HCT116 (cell line): ENCODE measurements around the gene KIAA1671. TPM values are rescaled to one million over a fixed set of nuclear protein-coding genes. Genes with fewer than 3 reads are reported as not detected.

Experiments
- ATAC-seq: fragments of 200-7000 bp; cut with Tn5 transposase; 2 replicates; pipeline ENCODE4 v1.9.1; 2020; ENCODE audit warnings: mild to moderate bottlenecking, moderate library complexity
- BruUV-seq: library from RNA; stranded (reverse); fragments of 400-500 nt; replicated peaks from 2 replicates; lab custom pipeline; 2021; lab: Mats Ljungman, UMichigan
- CTCF ChIA-PET: fragments of 300-600 bp; sonication (Branson Sonifier 250); formaldehyde crosslinking; loops from one replicate; lab custom pipeline; 2021; ENCODE audit warnings: antibody characterized with exemption; lab: Charles Lee
- POLR2A ChIA-PET: fragments of 300-600, 350-600 bp; sonication (Branson Sonifier 250); formaldehyde crosslinking; loops from one replicate; lab custom pipeline; 2021; ENCODE audit warnings: antibody characterized with exemption; lab: Charles Lee
- RAD21 ChIA-PET, 2 experiments: fragments of 300-600 bp; sonication (Branson Sonifier 250); formaldehyde crosslinking; loops; one replicate each; lab custom pipeline; 2023; ENCODE audit warnings: low total read pairs in 2 of 2; ENCODE audit not compliant: uncharacterized antibody in 2 of 2, unreplicated experiment in 2 of 2, low non-redundant PET in 1 of 2; lab: Charles Lee
- DNase-seq: peaks from one replicate; pipeline ENCODE4 v3.0.0-alpha.2; 2010; ENCODE audit warnings: low read depth, low spot score
- H2AFZ ChIP-seq: fragments of 200-600 bp; shearing (Covaris generic), sonication (generic); 2 replicates; pipeline ENCODE4 v1.6.1; 2017; ENCODE audit warnings: low read depth, mixed run types, mixed read lengths, antibody characterized with exemption, low read length; ENCODE audit not compliant: poor library complexity, severe bottlenecking
- H3K27ac ChIP-seq: 2 replicates; pipeline ENCODE4 v1.5.1; 2012; ENCODE audit warnings: low read depth, low read length
- H3K27me3 ChIP-seq: fragments of 200-600 bp; sonication (generic); 2 replicates; pipeline ENCODE4 v1.6.1; 2016; ENCODE audit warnings: mixed run types, low read length, mixed read lengths; ENCODE audit not compliant: insufficient read depth
- H3K36me3 ChIP-seq, 2 experiments: fragments of 200-500 bp in 1 of 2; fragments of 200-600 bp in 1 of 2; sonication (Bioruptor generic) in 1 of 2; sonication (generic) in 1 of 2; 2 replicates each; pipeline versions ENCODE4 v1.5.1 to v1.6.1; 2014 to 2016; ENCODE audit warnings: low read length in 2 of 2, inconsistent platforms in 1 of 2, mixed read lengths in 1 of 2, mixed run types in 1 of 2; ENCODE audit not compliant: insufficient read depth in 2 of 2, control insufficient read depth in 1 of 2
- H3K4me1 ChIP-seq, 2 experiments: fragments of 200-600 bp in 1 of 2; sonication (generic) in 1 of 2; 2 replicates each; pipeline versions ENCODE4 v1.5.1 to v1.6.1; 2012 to 2017; ENCODE audit warnings: low read length in 2 of 2, inconsistent platforms in 1 of 2, mild to moderate bottlenecking in 1 of 2, mixed read lengths in 1 of 2, mixed run types in 1 of 2, moderate library complexity in 1 of 2; ENCODE audit not compliant: insufficient read depth in 2 of 2, control insufficient read depth in 1 of 2
- H3K4me2 ChIP-seq: fragments of 200-600 bp; sonication (generic); 2 replicates; pipeline ENCODE4 v1.6.1; 2017; ENCODE audit warnings: mixed run types, low read length, mixed read lengths
- H3K4me3 ChIP-seq, 2 experiments: fragments of 200-600 bp in 1 of 2; sonication (generic) in 1 of 2; replicated peaks in 1 of 2; 2 replicates each; pipeline ENCODE4 v1.5.1; 2011 to 2016; ENCODE audit warnings: low read length in 2 of 2, control low read depth in 1 of 2, low read depth in 1 of 2, mild to moderate bottlenecking in 1 of 2, mixed read lengths in 1 of 2, mixed run types in 1 of 2
- H3K79me2 ChIP-seq: fragments of 200-600 bp; sonication (generic); 2 replicates; pipeline ENCODE4 v1.6.1; 2017; ENCODE audit warnings: mild to moderate bottlenecking, mixed run types, low read length, moderate library complexity, mixed read lengths; ENCODE audit not compliant: insufficient read depth
- H3K9ac ChIP-seq: fragments of 200-600 bp; sonication (generic); 2 replicates; pipeline ENCODE4 v1.6.1; 2016; ENCODE audit warnings: low read length, mixed read lengths
- H3K9me2 ChIP-seq: fragments of 200-600 bp; sonication (generic), shearing (Covaris generic); 2 replicates; pipeline ENCODE4 v1.6.1; 2017; ENCODE audit warnings: mixed run types, mild to moderate bottlenecking, moderate library complexity; ENCODE audit not compliant: insufficient read depth
- H3K9me3 ChIP-seq, 2 experiments: fragments of 200-500 bp in 1 of 2; fragments of 200-600 bp in 1 of 2; sonication (Bioruptor generic) in 1 of 2; sonication (generic) in 1 of 2; 2 replicates each; pipeline ENCODE4 v1.6.1; 2014 to 2017; ENCODE audit warnings: low read length in 2 of 2, mixed read lengths in 2 of 2, inconsistent platforms in 1 of 2, low read depth in 1 of 2, mild to moderate bottlenecking in 1 of 2, mixed run types in 1 of 2, moderate library complexity in 1 of 2; ENCODE audit not compliant: control insufficient read depth in 1 of 2, insufficient read depth in 1 of 2
- H4K20me1 ChIP-seq: fragments of 200-600 bp; sonication (generic), shearing (Covaris generic); 2 replicates; pipeline ENCODE4 v1.6.1; 2017; ENCODE audit warnings: mixed run types, mild to moderate bottlenecking, moderate library complexity; ENCODE audit not compliant: insufficient read depth
- ATF3 ChIP-seq: IDR thresholded peaks from 2 replicates; pipeline ENCODE4 v1.6.1; 2012
- CBX3 ChIP-seq: IDR thresholded peaks from 2 replicates; pipeline ENCODE4 v1.6.1; 2012; ENCODE audit warnings: low read depth
- CEBPB ChIP-seq: IDR thresholded peaks from 2 replicates; pipeline ENCODE4 v1.6.1; 2012; ENCODE audit warnings: low read depth
- CTCF ChIP-seq, 3 experiments: fragments of 200-600 bp in 1 of 3; sonication (generic) in 1 of 3; IDR thresholded peaks in 2 of 3; conservative IDR thresholded peaks in 1 of 3; 2 replicates each; pipeline ENCODE4 v1.5.1; 2012 to 2017; ENCODE audit warnings: low read depth in 2 of 3, low read length in 2 of 3, antibody characterized with exemption in 1 of 3, borderline replicate concordance in 1 of 3, control low read depth in 1 of 3, mild to moderate bottlenecking in 1 of 3, mixed read lengths in 1 of 3, mixed run types in 1 of 3, moderate library complexity in 1 of 3; ENCODE audit not compliant: insufficient read depth in 1 of 3
- EGR1 ChIP-seq: IDR thresholded peaks from 2 replicates; pipeline ENCODE4 v1.6.1; 2012; ENCODE audit warnings: low read depth
- ELF1 ChIP-seq: IDR thresholded peaks from 2 replicates; pipeline ENCODE4 v1.6.1; 2012; ENCODE audit warnings: low read depth, borderline replicate concordance
- EZH2phosphoT487 ChIP-seq: fragments of 200-600 bp; IDR thresholded peaks from 2 replicates; pipeline ENCODE4 v1.6.1; 2018; ENCODE audit warnings: antibody characterized with exemption, borderline replicate concordance
- JUND ChIP-seq: IDR thresholded peaks from 2 replicates; pipeline ENCODE4 v1.6.1; 2012
- MAX ChIP-seq: IDR thresholded peaks from 2 replicates; pipeline ENCODE4 v1.6.1; 2012
- POLR2A ChIP-seq: IDR thresholded peaks from 2 replicates; pipeline ENCODE4 v1.7.0; 2011; ENCODE audit warnings: borderline replicate concordance; ENCODE audit not compliant: insufficient read depth, insufficient read length; ENCODE audit errors: extremely low read depth
- POLR2AphosphoS5 ChIP-seq: IDR thresholded peaks from 2 replicates; pipeline ENCODE4 v1.6.1; 2011; ENCODE audit warnings: mild to moderate bottlenecking, low read depth, low read length, moderate library complexity
- RAD21 ChIP-seq: IDR thresholded peaks from 2 replicates; pipeline ENCODE4 v1.6.1; 2012; ENCODE audit warnings: low read depth, mild to moderate bottlenecking
- REST ChIP-seq: IDR thresholded peaks from 2 replicates; pipeline ENCODE4 v1.6.1; 2012; ENCODE audit warnings: low read depth
- SIN3A ChIP-seq: IDR thresholded peaks from 2 replicates; pipeline ENCODE4 v1.6.1; 2012; ENCODE audit warnings: low read depth
- SP1 ChIP-seq: IDR thresholded peaks from 2 replicates; pipeline ENCODE4 v1.6.1; 2012; ENCODE audit warnings: low read depth
- TCF7L2 ChIP-seq: IDR thresholded peaks from 2 replicates; pipeline ENCODE4 v1.7.0; 2011; ENCODE audit warnings: borderline replicate concordance, inconsistent platforms; ENCODE audit not compliant: insufficient read depth, insufficient read length; ENCODE audit errors: extremely low read depth
- YY1 ChIP-seq: IDR thresholded peaks from 2 replicates; pipeline ENCODE4 v1.6.1; 2011; ENCODE audit warnings: low read length, low read depth, moderate library complexity, mild to moderate bottlenecking; ENCODE audit not compliant: insufficient replicate concordance; ENCODE audit errors: extremely low read depth
- ZBTB33 ChIP-seq: IDR thresholded peaks from 2 replicates; pipeline ENCODE4 v1.6.1; 2011; ENCODE audit warnings: mild to moderate bottlenecking, low read length, moderate library complexity; ENCODE audit not compliant: insufficient replicate concordance; ENCODE audit errors: extremely low read depth
- ZFX ChIP-seq: fragments of 450-650 bp; IDR thresholded peaks from 2 replicates; pipeline ENCODE4 v1.6.1; 2017
- ZNF274 ChIP-seq: fragments of 200-500 bp; sonication (Bioruptor generic); IDR thresholded peaks from 2 replicates; pipeline ENCODE4 v1.6.1; 2014; ENCODE audit warnings: mild to moderate bottlenecking, low read depth, low read length, inconsistent platforms
- intact Hi-C: fragments of 100-400 bp; cut with micrococcal nuclease; formaldehyde crosslinking; loops from 2 replicates; pipeline ENCODE4 v1.10.0; 2022
- total RNA-seq: library from RNA; stranded (reverse); gene quantifications from one replicate; pipeline ENCODE4 v1.2.1, GENCODE V29; 2021; ENCODE audit not compliant: unreplicated experiment

The KIAA1671 gene
- total RNA-seq, 1 experiment from 2014 or later = 36.8 TPM

- ChIA-PET POLR2A (no interaction called here), RAD21 (no interaction called here), CTCF (interaction anchor here (1.0 to 1.2 kb wide), 2 partner anchors 9 to 179 kb away, joined by 3 read pairs; no protein-coding TSS in a partner anchor)
- intact Hi-C loops = no loop called here
- TF ChIP-seq ATF3 = no peak
- TF ChIP-seq TCF7L2 = no peak
- no peak for TF ChIP-seq EGR1
- no peak for TF ChIP-seq ZNF274
- TF ChIP-seq RAD21 = no peak
- TF ChIP-seq MAX = no peak
- no peak for TF ChIP-seq SIN3A
- no peak for TF ChIP-seq YY1
- no peak for TF ChIP-seq SP1
- no peak for TF ChIP-seq JUND
- no peak for TF ChIP-seq CBX3
- no peak for TF ChIP-seq CEBPB
- TF ChIP-seq ZFX = no peak
- TF ChIP-seq REST = no peak
- no peak for TF ChIP-seq CTCF (IDR thresholded peaks at IDR 0.05 in 2 of 3, conservative IDR thresholded peaks at IDR 0.05 in 1 of 3; ENCODE audit: borderline replicate concordance in 1 of 3, insufficient read depth in 1 of 3, low read depth in 2 of 3, low read length in 2 of 3)
- no peak for TF ChIP-seq POLR2A
- no peak for TF ChIP-seq POLR2AphosphoS5
- no peak for TF ChIP-seq ELF1
- no peak for TF ChIP-seq EZH2phosphoT487
- no peak for TF ChIP-seq ZBTB33
- Histone ChIP-seq H3K36me3 (no peaks in the 10 kb centered on the region), H3K4me2 (no peak overlapping the region), H3K9ac (no peak overlapping the region), H3K27me3 (no peaks in the 10 kb centered on the region), H3K27ac (no peak overlapping the region), H3K4me1 (peaks cover 2 to 14% of the 10 kb centered on the region in 2 experiments; a peak in 3 of 4 replicates), H2AFZ (no peak overlapping the region), H3K9me2 (no peaks in the 10 kb centered on the region), H4K20me1 (no peaks in the 10 kb centered on the region), H3K9me3 (no peaks in the 10 kb centered on the region), H3K4me3 (no peak overlapping the region), H3K79me2 (peaks cover under 1% of the 10 kb centered on the region; the same call in 1 of the 2 replicates)
- ATAC-seq (no peak), DNase-seq (no peak)
- BruUV-seq = no TSS peak
Observed at GRCh38 chr22:24947881-24948280, 4.6 kb upstream of the KIAA1671 start.
